Stimulated activated CD4-positive, alpha-beta T cell treated with anti-CD3 and anti-CD28 coated beads, Interleukin-15, amount 100 ng/mL, for 1 hour (primary cell): ENCODE results near the gene GRAMD4.

Experiments
- DNase-seq, 2 donors: peaks; one replicate each; pipeline ENCODE4 v3.0.0-alpha.2; 2020; ENCODE audit warnings: low read depth in 1 of 2, low spot score in 1 of 2

The GRAMD4 gene

DNA sequence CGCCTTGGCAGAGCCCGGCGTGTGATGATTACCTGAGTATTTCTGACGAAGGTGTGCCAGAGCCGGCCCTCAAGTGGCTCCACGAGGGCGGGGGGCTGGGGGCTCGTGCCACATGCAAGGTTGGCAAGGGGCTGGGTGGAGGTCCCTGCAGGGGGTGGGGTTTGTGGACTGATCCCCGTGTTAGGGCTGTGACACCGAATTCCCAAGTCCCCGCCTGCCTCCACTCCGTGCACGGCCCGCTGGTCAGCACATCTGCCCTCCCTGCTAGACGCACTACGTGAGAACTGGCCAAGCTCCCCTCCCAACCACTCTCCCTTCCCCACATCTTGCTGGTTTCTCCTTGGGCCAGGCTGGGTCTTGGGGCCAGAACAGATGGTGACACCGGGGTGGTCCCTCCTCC is 34.2 kb downstream of the GRAMD4 start:
- DNase-seq, result no peak

DNA sequence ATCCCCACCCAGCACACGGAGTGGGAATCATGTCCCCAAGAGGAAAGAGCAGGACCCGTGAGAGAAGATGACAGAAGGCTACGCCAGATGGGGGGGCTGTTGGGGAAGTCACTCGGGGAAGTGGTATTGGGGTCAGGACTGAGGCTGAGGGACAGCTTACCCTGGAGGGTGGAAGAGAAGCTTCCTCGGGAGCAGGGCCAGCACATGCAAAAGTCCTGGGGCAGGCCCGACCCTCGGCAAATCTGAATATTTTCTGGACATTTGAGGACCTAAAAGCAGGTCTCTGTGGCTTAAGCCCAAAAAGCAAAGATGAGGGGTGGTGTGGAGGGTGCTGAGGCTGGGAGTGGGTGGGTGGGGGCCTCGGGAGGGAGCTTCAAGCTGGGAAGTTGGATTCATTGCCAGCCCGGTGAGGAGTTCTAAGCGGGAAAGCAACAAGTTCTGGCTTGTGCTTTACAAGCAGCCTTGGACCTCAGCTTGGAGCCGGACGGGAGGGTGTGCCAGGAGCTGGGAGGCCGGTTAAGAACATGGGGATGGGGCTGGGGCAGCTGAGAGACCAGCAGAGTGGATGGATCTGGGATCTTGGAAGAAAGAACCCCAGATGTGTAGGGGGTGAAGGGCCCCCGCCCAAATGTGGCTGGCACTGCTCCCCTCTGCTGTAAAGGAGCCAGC is 34.9 kb downstream of the GRAMD4 start:
- DNase-seq, result no peak

DNA sequence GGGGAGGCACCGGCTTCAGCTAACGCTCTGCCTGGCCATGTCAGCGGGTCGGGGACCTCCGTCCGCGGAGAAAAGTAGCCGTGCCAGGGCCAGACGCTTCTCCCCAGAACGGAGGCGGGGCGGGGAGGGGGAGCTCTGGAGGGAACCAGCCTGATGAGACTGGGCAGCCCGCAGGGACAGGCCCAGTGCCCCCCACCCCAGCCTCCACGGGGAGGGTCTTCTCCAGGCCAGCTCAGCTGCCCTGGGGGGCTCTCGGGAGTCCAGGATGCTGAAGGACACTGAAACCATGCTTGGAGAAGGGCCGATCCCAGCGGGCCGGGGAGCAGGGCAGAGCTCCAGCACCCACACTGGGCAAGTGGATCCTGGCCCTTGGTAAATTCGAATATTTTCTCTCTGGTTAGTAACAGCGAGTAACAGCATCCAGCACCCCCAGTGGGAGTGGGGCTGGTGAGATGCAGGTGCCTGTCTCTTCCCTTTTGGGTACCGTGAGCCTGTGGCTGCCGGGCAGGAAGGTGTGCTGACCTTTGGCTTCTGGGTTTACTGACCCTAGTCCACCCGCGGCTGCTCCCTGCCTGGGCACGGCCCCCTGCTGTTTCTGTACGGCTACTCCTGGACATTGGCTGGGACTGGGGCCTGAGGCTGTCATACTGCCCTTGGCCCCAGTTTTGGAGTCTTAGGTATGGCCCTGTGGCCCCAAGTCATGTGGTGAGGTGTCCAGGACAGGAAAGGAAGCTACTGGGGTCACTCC is 35.8 kb downstream of the GRAMD4 start:
- no peak for DNase-seq

DNA sequence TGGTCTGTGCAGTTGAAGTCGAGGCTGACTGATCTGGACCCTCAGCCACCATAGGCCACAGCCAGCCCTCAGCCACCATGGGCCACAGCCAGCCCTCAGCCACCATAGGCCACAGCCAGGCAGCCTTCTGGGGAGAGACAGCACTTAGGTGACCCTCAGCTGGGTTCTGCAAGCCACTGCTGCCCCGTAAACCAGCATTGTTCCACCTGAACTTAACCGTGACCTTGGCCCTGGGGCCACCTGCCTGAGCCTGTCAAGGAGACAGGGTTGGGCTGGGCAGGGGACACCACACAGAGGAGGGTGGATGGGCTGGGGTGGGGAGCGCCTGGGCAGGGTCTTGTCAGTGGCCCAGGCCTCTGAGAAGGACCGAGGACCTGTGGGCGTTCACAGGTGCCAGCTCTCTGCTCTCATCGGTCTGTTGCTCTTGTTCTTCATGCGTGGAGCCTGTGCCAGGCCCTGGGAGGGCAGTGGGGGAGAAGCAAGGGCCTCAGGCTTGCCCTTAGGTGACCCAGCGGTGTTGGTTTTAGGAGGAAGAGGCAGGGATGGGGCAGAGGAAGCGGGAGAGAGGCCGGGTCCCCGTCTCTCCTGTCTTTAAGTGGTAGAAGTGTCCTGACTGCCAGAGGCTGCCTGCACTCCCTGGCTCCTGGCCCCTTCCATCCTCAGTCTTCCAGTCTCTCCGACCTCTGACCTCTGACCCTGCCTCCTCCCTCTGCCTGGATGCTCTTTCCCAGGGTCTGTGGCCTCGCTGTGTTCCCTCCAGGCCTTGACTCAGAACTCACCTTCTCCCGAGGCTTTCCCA is 36.9 kb downstream of the GRAMD4 start:
- no peak for DNase-seq

DNA sequence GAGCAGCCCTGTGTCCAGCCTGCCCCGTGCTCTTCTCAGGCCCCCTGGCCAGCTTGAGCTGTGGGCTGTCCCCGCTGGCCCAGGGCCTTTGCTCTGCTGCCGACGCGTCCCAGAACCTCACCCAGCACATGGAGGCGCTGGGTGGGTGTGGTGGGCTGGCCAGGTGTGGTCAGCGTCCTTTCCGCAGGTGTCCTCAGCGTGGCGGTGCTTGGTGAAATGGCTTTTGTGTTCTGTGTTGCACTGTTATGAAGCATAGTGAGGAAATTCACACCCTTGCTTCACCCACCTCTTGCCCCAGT is 37.4 kb downstream of the GRAMD4 start:
- no peak for DNase-seq

DNA sequence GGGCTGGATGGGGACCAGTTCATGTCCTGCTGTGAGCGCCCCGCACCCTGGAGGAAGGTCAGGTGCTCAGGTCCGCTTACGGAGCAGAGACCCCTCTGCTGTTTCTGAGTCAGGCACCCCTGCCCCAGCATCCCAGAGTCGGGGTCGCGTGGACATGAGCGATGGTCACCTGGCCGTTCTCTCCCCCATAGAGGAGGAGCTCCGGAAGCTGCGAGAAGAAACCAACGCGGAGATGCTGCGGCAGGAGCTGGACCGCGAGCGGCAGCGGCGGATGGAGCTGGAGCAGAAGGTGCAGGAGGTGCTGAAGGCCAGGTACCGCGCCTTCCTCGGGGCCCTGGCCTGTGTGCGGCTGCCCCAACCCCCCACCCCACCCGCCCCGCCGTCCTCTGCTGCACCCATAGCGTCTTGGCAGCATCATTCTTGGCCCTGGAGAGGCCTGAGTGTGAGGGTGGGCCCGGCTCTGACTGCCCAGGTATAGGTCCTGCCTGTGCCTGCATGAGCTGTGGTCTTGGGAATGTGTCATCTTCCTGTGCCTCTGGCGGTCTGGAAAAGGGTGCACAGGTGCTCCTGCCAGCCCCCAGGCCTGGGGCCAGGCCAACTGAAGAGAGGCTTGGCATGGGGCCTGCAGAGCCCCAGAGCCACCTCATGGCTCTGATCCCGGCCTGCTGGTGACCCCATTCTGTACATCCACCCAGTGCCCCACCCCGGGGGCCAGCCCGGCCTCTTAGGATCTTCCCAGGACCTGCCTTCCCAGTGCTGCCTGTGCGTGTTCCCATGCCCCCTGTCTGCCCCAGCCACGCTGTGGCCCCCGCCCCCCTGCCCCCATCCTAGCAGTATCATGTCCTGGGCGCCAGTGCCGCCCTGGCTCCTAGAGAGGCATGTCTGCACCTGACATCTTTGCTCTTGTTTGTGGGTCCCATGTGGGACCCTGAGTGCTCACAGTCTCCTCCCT is 38.1 kb downstream of the GRAMD4 start:
- DNase-seq, result no peak

DNA sequence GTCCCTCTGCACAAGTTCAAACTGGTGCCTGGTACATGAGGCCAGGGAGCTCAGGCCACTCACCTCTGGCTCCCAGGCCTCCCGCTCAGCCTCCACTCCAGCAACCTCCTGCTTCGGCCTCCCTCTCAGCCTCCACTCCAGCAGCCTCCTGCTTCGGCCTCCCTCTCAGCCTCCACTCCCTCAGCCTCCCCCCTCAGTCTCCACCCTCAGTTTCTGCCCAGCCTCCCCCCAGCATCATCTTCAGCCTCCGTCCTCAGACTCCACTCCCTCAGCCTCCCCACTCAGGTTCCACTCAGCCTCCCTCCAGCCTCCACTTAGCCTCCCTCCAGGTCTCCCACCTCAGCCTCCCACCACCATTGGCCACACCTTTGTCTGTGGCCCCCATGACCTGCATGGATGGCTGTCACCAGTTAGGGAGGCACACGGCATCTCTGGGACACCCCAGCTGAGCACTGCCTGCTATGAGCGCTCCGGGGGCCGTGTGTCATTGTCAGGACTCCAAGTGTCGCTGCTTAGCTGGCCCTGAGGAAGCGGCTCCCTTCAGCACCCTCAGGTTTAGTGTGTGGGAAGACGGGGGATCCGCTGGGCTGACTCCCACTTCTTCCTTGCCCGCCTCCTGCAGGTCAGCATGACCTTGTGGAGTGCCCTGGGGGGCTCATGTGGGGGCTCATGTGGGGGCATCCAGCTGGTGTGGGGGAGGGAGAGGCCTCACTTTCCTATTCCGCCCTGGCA is 39.0 kb downstream of the GRAMD4 start:
- DNase-seq, result no peak

DNA sequence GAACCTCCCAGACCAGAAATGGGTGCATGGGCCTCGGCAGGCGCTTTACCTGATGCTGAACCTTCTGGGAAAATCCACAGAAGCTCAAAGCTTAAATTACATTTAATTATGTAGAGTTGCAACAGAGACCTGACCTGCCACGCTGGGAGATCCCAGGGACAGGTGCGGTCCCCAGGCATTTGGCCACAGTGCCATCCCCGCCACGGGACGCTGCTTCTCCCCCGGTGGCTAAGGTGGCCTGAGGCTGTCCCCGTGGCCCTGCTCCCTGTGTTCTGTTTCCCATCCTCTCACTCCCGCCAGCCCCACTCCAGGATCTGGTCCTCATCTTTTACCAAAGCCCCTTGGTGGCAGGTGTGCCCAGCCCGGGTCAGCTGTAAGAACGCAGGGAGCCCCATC is 39.6 kb downstream of the GRAMD4 start:
- DNase-seq, result no peak

DNA sequence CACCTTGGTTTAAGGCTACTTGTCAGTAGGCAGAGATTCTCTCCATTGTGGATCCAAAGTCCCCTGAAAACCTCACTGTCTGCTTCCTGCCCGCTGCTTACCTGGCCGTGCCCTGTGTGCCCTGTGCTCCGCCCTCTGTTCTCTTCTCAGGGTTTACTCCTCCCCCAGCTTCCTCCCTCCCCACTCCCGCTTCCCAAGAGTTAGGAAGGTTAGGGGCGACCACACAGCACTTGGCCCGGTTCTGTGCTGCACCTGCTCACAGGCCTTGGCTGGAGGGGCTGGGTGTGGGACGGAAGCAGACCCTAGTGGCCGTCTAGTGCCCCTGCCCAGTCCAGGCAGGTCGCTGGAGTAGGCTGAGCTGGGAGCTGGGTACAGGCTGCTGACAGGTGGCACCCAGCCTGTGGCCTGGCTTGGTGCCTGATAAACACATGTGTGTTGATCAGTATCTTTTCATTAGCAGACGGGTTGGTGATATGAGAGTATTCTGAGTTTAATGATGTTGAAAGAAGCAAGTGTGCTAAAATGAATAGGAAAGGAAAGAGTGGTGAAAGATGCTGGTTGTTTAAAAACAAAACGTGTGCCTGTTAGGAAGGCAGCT is 40.5 kb downstream of the GRAMD4 start:
- DNase-seq, result no peak

DNA sequence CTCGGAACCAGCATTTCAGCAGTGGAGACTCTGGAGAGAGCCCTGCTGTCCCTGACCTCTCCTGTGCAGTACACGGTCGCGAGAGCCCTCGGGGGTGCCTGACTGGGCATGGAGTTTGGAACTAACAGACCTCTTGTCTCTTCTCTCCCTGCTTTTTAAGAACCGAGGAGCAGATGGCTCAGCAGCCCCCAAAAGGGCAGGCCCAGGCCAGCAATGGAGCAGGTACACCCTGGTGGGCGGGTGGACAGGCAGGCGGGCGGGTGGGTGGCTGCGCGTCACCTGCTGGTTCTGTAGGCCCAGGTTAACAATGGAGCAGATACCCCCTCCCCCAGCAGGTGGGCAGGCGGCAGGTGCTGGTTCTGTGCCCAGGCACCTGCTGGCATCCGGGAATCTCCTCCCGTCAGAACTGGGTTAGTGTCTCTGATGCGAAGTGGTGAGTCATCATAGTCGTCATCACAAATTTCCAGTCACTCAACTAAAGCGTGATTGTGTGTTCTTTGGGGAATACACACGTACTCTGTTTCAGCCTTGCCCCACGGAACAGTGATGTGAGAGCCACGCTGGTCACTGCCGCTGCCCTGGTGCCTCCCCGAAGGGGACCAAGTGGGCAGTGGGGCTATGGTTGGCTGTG is 41.1 kb downstream of the GRAMD4 start:
- DNase-seq, result peak; percentile 21 to 43

DNA sequence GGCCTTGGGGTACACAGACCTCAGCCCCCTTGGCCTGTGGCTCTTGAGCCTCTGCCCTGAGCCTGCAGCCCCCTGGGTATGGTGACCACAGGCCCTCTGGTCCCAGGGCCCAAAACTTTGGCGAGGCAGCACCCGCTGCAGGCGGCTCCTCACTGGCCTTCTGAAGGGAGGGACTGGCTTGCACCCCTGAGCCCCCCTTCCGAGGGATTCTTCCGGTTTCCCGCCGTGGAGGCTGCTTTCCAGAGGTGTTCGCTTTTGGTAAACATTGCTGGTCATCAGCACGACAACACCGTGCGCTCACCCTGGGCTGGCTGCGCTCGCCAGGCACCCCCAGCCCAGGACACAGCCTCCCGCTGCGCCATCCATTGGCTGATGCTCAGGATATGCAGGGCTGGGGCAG is 42.0 kb downstream of the GRAMD4 start:
- no peak for DNase-seq

DNA sequence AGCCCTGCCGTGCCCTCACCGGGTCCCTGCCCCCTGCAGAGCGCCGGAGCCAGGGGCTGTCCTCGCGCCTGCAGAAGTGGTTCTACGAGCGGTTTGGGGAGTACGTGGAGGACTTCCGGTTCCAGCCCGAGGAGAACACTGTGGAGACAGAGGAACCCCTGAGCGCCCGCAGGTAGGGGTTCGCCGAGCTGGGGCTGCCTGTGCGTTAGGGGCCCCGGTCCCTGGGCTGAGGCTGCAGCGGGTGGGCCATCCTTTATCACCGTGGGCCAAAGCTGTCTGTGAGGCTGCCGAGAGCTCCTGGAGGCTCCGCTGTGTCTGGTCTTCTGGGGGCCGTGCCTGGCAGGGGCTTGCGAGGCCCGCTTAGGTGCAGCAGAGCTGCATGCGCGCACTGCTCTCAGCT is 42.8 kb downstream of the GRAMD4 start:
- DNase-seq, result no peak

DNA sequence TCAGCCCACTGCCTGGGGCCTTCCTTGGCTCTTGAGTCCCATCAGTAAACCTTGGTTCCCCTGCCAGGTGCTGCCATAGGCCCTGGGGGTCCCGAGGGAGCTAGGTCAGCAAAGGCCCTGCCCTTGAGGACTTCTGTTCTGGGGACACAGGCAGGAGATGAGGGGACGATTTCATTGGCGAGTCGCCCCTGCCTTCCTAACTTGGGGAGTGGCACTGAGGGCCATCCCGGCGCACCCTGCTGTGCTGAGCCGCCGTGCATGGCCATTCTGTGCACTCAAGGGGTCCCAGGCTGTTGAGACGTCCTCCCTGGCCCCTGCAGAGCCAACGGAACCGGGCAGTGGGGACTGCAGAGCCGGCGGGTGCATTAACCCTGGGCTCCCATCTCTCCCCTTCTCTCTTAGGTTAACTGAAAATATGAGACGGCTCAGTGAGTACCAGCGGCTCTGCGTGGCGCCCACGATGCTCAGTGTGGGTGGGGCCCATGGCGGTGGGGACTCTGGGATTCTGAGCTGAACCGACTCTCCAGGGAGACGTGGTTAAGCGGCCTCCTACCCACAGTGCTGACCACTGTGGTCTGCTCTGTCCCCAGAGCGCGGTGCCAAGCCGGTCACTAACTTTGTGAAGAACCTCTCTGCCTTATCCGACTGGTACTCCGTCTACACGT is 43.4 kb downstream of the GRAMD4 start:
- no peak for DNase-seq

DNA sequence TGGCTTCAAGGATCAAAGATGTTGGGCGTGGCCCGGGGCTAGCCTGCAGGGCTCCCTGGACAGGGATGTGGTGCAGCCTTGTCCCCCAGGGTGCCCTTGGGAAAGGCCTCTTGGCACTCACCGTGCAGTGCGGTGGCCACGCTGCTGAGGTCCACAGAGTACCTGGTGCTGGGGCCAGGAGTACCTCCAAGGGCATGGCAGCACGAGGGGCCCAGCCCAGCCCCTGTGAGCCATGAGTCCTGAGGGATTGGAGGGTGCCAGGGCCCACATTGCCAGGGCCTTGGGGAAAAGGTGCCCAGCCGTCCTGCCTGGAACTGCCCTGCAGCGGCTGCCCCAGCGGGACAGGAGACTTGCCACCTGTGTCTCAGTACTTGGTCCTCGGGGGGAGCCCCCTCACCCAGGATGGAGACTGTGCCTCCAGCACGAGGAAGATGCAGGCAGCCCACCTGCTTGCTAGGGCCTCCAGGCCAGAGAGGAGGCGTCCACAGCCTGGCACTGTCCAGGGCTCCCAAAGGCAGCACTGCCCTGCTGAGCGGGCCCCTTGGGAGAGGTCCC is 44.2 kb downstream of the GRAMD4 start:
- DNase-seq, result no peak

DNA sequence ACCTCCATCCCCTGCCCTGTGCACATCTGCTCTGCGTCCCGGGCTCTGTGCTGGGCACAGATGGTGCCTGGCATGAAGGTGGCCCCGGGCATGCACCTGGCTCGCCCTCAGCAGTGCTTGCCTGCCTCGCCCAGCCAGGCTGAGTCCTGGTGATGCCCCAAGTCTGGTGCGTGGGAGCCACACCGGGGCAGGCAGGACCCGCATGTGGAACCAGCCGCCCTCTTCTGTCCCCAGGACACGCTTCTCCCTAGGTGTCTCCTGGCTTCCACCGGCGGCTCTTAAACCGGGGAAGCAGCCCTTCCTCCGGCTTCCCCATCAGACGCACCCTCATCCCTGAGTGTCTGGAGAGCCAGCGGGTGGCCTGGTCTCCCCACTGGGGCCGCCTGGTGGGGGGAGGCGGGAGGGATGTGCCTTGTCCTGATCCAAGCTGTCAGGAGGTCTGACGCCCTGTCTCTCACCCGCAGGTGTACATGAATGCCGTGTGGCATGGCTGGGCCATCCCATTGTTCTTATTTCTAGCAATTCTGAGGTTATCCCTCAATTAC is 45.0 kb downstream of the GRAMD4 start:
- DNase-seq, result no peak

DNA sequence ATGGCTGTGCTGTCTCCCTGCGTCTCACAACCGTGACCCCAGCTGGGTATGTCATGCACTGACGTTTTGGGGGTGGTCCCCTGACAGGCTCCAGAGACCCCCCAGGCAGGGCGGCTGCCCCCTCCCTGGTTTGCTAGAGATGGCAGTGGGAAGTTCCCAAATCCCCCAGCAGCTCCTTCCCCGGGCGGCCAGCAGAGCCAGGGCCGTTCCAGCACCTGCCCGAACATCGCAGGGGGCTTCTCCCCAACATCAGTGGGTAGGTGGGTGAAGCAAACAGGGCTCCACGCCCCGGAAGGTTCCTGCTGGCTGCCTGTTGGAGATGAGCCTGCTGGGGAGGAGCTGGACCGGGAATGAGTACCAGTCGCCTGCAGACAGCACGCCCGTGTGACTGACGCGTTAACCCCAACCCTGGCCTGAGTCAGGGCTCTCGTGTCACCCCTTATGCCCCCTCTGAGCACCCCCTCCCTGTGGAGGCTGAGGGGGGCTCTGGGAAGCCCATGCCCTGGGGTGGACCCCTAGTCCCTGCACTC is 45.6 kb downstream of the GRAMD4 start:
- DNase-seq, result no peak

DNA sequence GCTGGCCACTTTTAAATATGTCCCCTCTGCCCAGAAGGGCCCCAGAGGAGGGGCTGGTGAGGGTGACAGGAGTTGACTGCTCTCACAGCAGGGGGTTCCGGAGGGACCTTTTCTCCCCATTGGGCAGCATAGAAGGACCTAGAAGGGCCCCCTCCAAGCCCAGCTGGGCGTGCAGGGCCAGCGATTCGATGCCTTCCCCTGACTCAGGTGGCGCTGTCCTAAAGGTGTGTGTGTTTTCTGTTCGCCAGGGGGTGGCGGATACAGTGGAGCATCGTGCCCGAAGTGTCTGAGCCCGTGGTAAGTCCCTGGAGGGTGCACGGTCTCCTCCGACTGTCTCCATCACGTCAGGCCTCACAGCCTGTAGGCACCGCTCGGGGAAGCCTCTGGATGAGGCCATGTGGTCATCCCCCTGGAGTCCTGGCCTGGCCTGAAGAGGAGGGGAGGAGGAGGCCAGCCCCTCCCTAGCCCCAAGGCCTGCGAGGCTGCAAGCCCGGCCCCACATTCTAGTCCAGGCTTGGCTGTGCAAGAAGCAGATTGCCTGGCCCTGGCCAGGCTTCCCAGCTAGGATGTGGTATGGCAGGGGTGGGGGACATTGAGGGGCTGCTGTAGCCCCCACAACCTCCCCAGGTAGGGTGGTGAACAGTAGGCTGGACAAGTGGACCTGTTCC is 46.5 kb downstream of the GRAMD4 start:
- no peak for DNase-seq

DNA sequence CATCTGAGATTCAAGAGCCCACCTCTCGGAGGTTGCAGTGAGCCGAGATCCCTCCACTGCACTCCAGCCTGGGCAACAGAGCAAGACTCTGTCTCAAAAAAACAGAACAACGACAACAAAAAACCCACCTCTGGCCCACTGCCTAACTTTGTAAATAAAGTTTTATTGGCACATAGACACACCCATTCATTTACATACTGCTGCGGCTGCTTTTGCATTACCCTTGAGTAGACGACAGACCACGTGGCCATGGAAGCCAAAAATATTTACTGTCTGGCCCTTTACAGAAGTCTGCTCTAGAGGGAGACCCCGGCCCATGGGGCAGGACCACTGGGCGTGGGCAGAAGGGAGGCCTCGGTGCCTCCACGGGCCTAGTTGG is 47.0 kb downstream of the GRAMD4 start:
- DNase-seq, result no peak
